ENCODE measurements around the gene C4orf51. TPM values are rescaled to one million over a fixed set of nuclear protein-coding genes. Genes with fewer than 3 reads are reported as not detected.
A peak's percentile ranks its signal among the peaks of the same experiment; 100 is the strongest.

The C4orf51 gene
- total RNA-seq, 1 donor = not detected

DNA sequence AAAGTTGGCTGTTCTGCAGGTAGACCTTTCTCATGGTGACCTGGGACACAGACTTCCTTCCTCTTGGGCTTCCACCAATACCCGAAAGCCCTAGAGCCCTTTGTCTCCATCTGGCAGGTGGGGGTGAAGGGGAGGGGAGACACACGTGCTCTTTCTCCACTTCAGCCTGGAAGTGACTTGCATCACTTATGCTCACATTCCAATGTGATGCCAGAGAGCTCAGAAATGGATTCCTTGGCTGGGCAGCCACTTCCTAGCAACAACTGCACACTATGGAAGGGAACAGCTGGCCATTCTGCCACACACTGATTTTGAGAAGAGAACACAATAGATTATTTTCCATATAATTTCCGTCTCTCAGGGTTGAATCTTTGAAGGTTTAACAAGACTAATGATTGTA is 36.3 kb downstream of the C4orf51 start:
- no peaks in the 10 kb centered on the region for H3K4me1 ChIP-seq (ENCODE audit: insufficient read depth, low read length)
- no peaks in the 10 kb centered on the region for H3K79me2 ChIP-seq (ENCODE audit: insufficient read depth, low read length)
- no peak for DNase-seq (ENCODE audit: insufficient read length, low spot score, missing footprints)
- no peak overlapping the region for H3K4me3 ChIP-seq (ENCODE audit: insufficient read depth, low read length)
- no peaks in the 10 kb centered on the region for H3K27me3 ChIP-seq (ENCODE audit: insufficient read depth, low read length)
- TF ChIP-seq, protein P1, sequence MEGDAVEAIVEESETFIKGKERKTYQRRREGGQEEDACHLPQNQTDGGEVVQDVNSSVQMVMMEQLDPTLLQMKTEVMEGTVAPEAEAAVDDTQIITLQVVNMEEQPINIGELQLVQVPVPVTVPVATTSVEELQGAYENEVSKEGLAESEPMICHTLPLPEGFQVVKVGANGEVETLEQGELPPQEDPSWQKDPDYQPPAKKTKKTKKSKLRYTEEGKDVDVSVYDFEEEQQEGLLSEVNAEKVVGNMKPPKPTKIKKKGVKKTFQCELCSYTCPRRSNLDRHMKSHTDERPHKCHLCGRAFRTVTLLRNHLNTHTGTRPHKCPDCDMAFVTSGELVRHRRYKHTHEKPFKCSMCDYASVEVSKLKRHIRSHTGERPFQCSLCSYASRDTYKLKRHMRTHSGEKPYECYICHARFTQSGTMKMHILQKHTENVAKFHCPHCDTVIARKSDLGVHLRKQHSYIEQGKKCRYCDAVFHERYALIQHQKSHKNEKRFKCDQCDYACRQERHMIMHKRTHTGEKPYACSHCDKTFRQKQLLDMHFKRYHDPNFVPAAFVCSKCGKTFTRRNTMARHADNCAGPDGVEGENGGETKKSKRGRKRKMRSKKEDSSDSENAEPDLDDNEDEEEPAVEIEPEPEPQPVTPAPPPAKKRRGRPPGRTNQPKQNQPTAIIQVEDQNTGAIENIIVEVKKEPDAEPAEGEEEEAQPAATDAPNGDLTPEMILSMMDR (IDR thresholded peaks at IDR 0.05; ENCODE audit: extremely low read depth, low read depth, low read length) = no peak
- no peak overlapping the region for H3K4me2 ChIP-seq (ENCODE audit: insufficient read depth, low read length)
- no peaks in the 10 kb centered on the region for H3K36me3 ChIP-seq (ENCODE audit: insufficient read depth, low read length)
- H3K9me3 ChIP-seq (ENCODE audit: low read depth, low read length) = no peaks in the 10 kb centered on the region
- no peak overlapping the region for H2AFZ ChIP-seq (ENCODE audit: low read length)
- no peaks in the 10 kb centered on the region for H4K20me1 ChIP-seq (ENCODE audit: insufficient read depth, low read length)
- no peak overlapping the region for H3K27ac ChIP-seq (ENCODE audit: low read depth, low read length)

DNA sequence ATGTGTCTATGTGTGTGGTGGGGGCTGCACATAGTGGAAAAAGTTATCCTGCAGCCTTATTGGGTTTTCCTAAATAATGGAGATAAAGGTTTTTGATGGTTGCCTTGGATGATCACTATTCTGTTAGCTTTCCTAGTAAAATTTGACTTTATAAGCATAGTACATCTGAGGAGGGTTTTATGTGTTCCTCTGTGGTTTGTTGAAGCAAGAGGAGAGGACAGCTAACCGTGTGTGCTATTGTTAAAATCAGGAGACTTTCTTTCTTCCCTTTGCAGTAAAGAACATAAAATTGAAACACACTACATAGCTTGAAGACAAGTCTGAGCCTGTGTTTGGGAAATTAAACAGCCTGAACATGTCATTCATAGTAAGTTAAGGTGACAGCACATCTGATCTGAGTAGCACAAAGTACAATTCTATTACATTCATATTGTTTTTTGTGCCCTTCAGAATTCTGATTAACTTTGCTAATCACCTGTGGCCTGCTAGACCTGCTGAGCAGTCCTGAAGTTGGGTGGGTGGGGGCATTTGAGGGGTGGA is 36.8 kb downstream of the C4orf51 start:
- TF ChIP-seq, protein P1 (IDR thresholded peaks at IDR 0.05; ENCODE audit: extremely low read depth, low read depth, low read length) = no peak
- Histone ChIP-seq H3K4me3 (ENCODE audit: insufficient read depth, low read length) (no peak overlapping the region), H3K9me3 (ENCODE audit: low read depth, low read length) (no peaks in the 10 kb centered on the region), H3K4me2 (ENCODE audit: insufficient read depth, low read length) (no peak overlapping the region), H4K20me1 (ENCODE audit: insufficient read depth, low read length) (no peaks in the 10 kb centered on the region), H3K36me3 (ENCODE audit: insufficient read depth, low read length) (no peaks in the 10 kb centered on the region), H3K79me2 (ENCODE audit: insufficient read depth, low read length) (no peaks in the 10 kb centered on the region), H3K27me3 (ENCODE audit: insufficient read depth, low read length) (no peaks in the 10 kb centered on the region), H2AFZ (ENCODE audit: low read length) (no peak overlapping the region), H3K4me1 (ENCODE audit: insufficient read depth, low read length) (no peaks in the 10 kb centered on the region), H3K27ac (ENCODE audit: low read depth, low read length) (no peak overlapping the region)
- DNase-seq (ENCODE audit: insufficient read length, low spot score, missing footprints) = no peak

DNA sequence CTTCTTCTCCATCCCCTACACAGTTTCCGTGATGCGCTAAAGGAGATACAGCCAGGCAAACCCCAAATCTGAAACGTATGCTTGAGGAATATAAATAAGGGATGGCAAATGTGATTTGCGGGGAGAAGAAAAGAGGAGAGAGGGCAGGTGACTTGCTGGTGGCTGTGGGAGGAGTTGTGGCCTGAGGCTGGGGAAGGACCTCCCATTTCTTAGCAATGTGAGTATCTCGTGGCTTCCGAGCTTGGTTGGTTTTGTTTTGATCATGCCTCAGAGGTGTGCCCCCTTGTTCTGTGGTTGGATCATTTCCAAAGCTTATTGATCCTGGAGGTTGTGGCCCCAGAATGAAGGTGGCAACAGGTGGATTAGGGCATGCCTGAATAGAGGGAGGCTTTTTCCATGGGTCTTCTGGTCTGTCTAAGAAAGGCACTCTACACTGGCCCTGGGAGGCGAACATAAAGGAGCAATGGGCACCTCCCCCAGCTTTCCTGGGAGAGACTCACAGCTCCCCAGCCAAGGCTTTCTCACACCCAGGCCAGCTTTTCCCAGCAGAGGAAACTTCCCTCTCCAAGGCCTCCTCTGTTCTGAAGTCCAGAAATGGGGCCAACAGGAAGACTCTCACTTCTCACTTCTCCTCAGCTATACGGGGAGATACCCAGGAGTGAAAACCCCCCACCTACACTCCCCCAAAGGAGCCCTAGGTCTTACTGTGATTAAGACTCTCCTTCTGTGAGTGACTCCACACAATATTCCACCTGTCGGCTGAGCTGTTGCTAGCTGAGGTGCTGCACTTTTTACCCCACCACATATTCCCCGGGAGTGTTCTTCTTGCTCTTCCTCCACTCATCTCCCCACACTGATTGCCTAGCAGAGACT is 40.0 kb downstream of the C4orf51 start:
- Histone ChIP-seq H3K4me1 (ENCODE audit: insufficient read depth, low read length) (no peaks in the 10 kb centered on the region), H3K27ac (ENCODE audit: low read depth, low read length) (no peak overlapping the region), H3K36me3 (ENCODE audit: insufficient read depth, low read length) (no peaks in the 10 kb centered on the region), H4K20me1 (ENCODE audit: insufficient read depth, low read length) (no peaks in the 10 kb centered on the region), H3K79me2 (ENCODE audit: insufficient read depth, low read length) (no peaks in the 10 kb centered on the region), H2AFZ (ENCODE audit: low read length) (peak overlapping the region; percentile 20), H3K27me3 (ENCODE audit: insufficient read depth, low read length) (no peaks in the 10 kb centered on the region), H3K9me3 (ENCODE audit: low read depth, low read length) (no peaks in the 10 kb centered on the region), H3K4me2 (ENCODE audit: insufficient read depth, low read length) (no peak overlapping the region), H3K4me3 (ENCODE audit: insufficient read depth, low read length) (no peak overlapping the region)
- DNase-seq (ENCODE audit: insufficient read length, low spot score, missing footprints) = no peak
- TF ChIP-seq, protein P1 (IDR thresholded peaks at IDR 0.05; ENCODE audit: extremely low read depth, low read depth, low read length) = no peak

DNA sequence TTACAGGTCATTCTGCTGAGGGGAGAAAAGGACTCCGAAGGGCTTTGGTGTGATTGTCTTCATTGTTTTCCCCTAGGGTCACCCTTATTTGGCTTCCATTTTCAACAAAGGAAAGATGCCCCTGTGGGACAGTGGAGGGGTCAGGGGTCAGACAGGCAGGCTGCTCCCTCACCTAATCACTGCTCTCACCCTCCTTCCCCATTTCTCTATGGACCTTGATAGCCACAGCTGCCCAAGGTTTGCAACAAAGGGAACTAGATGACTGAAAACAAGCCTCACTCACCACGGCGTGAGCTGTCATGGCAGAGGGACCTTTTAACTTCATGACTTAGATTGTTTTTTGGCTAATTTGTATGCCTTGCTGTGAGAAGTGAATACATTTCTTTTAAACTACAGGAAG is 40.7 kb downstream of the C4orf51 start:
- H3K27me3 ChIP-seq (ENCODE audit: insufficient read depth, low read length) = no peaks in the 10 kb centered on the region
- H3K9me3 ChIP-seq (ENCODE audit: low read depth, low read length) = no peaks in the 10 kb centered on the region
- no peak overlapping the region for H2AFZ ChIP-seq (ENCODE audit: low read length)
- H3K4me2 ChIP-seq (ENCODE audit: insufficient read depth, low read length) = no peak overlapping the region
- no peaks in the 10 kb centered on the region for H3K36me3 ChIP-seq (ENCODE audit: insufficient read depth, low read length)
- no peak overlapping the region for H3K4me3 ChIP-seq (ENCODE audit: insufficient read depth, low read length)
- H4K20me1 ChIP-seq (ENCODE audit: insufficient read depth, low read length) = no peaks in the 10 kb centered on the region
- no peak overlapping the region for H3K27ac ChIP-seq (ENCODE audit: low read depth, low read length)
- DNase-seq (ENCODE audit: insufficient read length, low spot score, missing footprints) = no peak
- no peaks in the 10 kb centered on the region for H3K4me1 ChIP-seq (ENCODE audit: insufficient read depth, low read length)
- H3K79me2 ChIP-seq (ENCODE audit: insufficient read depth, low read length) = no peaks in the 10 kb centered on the region
- TF ChIP-seq, protein P1 (IDR thresholded peaks at IDR 0.05; ENCODE audit: extremely low read depth, low read depth, low read length) = no peak
